Fibroblast of lung (primary cell): Measurements from ENCODE around the gene ZNF552. TPM values are rescaled to one million over a fixed set of nuclear protein-coding genes. Genes with fewer than 3 reads are reported as not detected.

Experiments
- DNase-seq, 2 donors: peaks; one replicate each; pipeline versions ENCODE4 v3.0.0 to v3.0.0-alpha.2; 2010; ENCODE audit warnings: low read depth in 2 of 2
- H2AFZ ChIP-seq: 2 replicates; pipeline ENCODE4 v1.5.1; 2012; ENCODE audit warnings: low read length, control low read depth, inconsistent platforms
- H3K27ac ChIP-seq: 2 replicates; pipeline ENCODE4 v1.5.1; 2011; ENCODE audit warnings: low read length, control low read depth; ENCODE audit not compliant: insufficient read depth
- H3K27me3 ChIP-seq: 2 replicates; pipeline ENCODE4 v1.5.1; 2011; ENCODE audit warnings: mild to moderate bottlenecking, low read length; ENCODE audit not compliant: control insufficient read depth, insufficient read depth
- H3K36me3 ChIP-seq: 2 replicates; pipeline ENCODE4 v1.5.1; 2011; ENCODE audit warnings: low read length; ENCODE audit not compliant: control insufficient read depth, insufficient read depth
- H3K4me1 ChIP-seq: 2 replicates; pipeline ENCODE4 v1.5.1; 2011; ENCODE audit warnings: low read length; ENCODE audit not compliant: control insufficient read depth, insufficient read depth; ENCODE audit errors: extremely low read depth
- H3K4me2 ChIP-seq: 2 replicates; pipeline ENCODE4 v1.5.1; 2011; ENCODE audit warnings: low read length, control low read depth; ENCODE audit not compliant: insufficient read depth; ENCODE audit errors: extremely low read depth
- H3K4me3 ChIP-seq, 4 experiments: fragments of 200-600 bp in 1 of 4; sonication (generic) in 1 of 4; replicated peaks in 1 of 4; 2 replicates each; pipeline ENCODE4 v1.5.1; 2011 to 2016; ENCODE audit warnings: low read length in 4 of 4, low read depth in 3 of 4, mild to moderate bottlenecking in 3 of 4, control low read depth in 2 of 4, inconsistent platforms in 1 of 4, mixed read lengths in 1 of 4; ENCODE audit not compliant: insufficient read depth in 1 of 4; ENCODE audit errors: control extremely low read depth in 1 of 4
- H3K79me2 ChIP-seq: 2 replicates; pipeline ENCODE4 v1.5.1; 2012; ENCODE audit warnings: mild to moderate bottlenecking, low read length, inconsistent platforms; ENCODE audit not compliant: control insufficient read depth, insufficient read depth
- H3K9ac ChIP-seq: 2 replicates; pipeline ENCODE4 v1.5.1; 2011; ENCODE audit warnings: mild to moderate bottlenecking, low read length, control low read depth; ENCODE audit not compliant: insufficient read depth
- H3K9me3 ChIP-seq: 2 replicates; pipeline ENCODE4 v1.5.1; 2012; ENCODE audit warnings: low read depth, low read length; ENCODE audit not compliant: control insufficient read depth, insufficient read depth
- H4K20me1 ChIP-seq: 2 replicates; pipeline ENCODE4 v1.5.1; 2011; ENCODE audit warnings: low read length; ENCODE audit not compliant: control insufficient read depth, insufficient read depth; ENCODE audit errors: extremely low read depth
- EZH2 ChIP-seq: IDR thresholded peaks from 2 replicates; pipeline ENCODE4 v1.5.1; 2012; ENCODE audit warnings: low read length, control low read depth, mild to moderate bottlenecking; ENCODE audit errors: missing control alignments
- polyA plus RNA-seq, 2 donors: library from polyadenylated mRNA; depleted of rRNA in 1 of 2; stranded (reverse) in 1 of 2; unstranded in 1 of 2; fragments of >200 nt; gene quantifications; 2 replicates each; pipeline ENCODE4 v1.2.1, GENCODE V29; 2011 to 2012; ENCODE audit warnings: missing spikeins in 1 of 2
- total RNA-seq: library from RNA; depleted of rRNA; stranded (reverse); fragments of >200 nt; gene quantifications from 2 replicates; pipeline ENCODE4 v1.2.1, GENCODE V29; 2014
- TF ChIP-seq, protein P1 (sequence below), 2 donors: IDR thresholded peaks in 1 of 2; conservative IDR thresholded peaks in 1 of 2; 1 replicate in 1 of 2; 2 replicates in 1 of 2; pipeline ENCODE4 v1.5.1; 2011 to 2012; ENCODE audit warnings: low read length in 2 of 2, control low read depth in 1 of 2, inconsistent platforms in 1 of 2, low read depth in 1 of 2, mild to moderate bottlenecking in 1 of 2

ZNF552 gene
- total and polyA plus RNA-seq, 2 donors (not counting 1 experiment from before 2014, with no cell fraction given): 1.9 to 3.8 TPM

GRCh38 chr19:57803594-57804325 lies 11.0 kb downstream of the ZNF552 start:
- Histone ChIP-seq H3K9ac (peak overlapping the region; percentile 53), H3K27ac (peak overlapping the region; percentile 85), H3K9me3 (no peaks in the 10 kb centered on the region), H4K20me1 (no peaks in the 10 kb centered on the region), H3K27me3 (no peaks in the 10 kb centered on the region), H3K79me2 (no peaks in the 10 kb centered on the region), H3K4me1 (no peaks in the 10 kb centered on the region), H3K36me3 (no peaks in the 10 kb centered on the region), H2AFZ (peak overlapping the region; percentile 73), H3K4me3 (peak overlapping the region; percentile 65 to 81 (median 70)), H3K4me2 (peak overlapping the region; percentile 96)
- peak; percentile 58 to 99 for DNase-seq
- TF ChIP-seq, protein P1, sequence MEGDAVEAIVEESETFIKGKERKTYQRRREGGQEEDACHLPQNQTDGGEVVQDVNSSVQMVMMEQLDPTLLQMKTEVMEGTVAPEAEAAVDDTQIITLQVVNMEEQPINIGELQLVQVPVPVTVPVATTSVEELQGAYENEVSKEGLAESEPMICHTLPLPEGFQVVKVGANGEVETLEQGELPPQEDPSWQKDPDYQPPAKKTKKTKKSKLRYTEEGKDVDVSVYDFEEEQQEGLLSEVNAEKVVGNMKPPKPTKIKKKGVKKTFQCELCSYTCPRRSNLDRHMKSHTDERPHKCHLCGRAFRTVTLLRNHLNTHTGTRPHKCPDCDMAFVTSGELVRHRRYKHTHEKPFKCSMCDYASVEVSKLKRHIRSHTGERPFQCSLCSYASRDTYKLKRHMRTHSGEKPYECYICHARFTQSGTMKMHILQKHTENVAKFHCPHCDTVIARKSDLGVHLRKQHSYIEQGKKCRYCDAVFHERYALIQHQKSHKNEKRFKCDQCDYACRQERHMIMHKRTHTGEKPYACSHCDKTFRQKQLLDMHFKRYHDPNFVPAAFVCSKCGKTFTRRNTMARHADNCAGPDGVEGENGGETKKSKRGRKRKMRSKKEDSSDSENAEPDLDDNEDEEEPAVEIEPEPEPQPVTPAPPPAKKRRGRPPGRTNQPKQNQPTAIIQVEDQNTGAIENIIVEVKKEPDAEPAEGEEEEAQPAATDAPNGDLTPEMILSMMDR (conservative IDR thresholded peaks at IDR 0.05 in 1 of 2, IDR thresholded peaks at IDR 0.05 in 1 of 2; ENCODE audit: low read depth in 1 of 2, low read length in 2 of 2): no peak
- TF ChIP-seq EZH2: no peak

- H3K27me3 ChIP-seq: no peaks in the 10 kb centered on the region
- H3K9me3 ChIP-seq: no peaks in the 10 kb centered on the region
- peak overlapping the region; percentile 65 to 81 (median 70) for H3K4me3 ChIP-seq
- no peaks in the 10 kb centered on the region for H3K36me3 ChIP-seq
- peak overlapping the region; percentile 53 for H3K9ac ChIP-seq
- H2AFZ ChIP-seq: no peak overlapping the region
- H4K20me1 ChIP-seq: no peaks in the 10 kb centered on the region
- H3K4me1 ChIP-seq: no peaks in the 10 kb centered on the region
- no peaks in the 10 kb centered on the region for H3K79me2 ChIP-seq
- H3K27ac ChIP-seq: peak overlapping the region; percentile 85
- no peak for DNase-seq
- TF ChIP-seq, protein P1 (conservative IDR thresholded peaks at IDR 0.05 in 1 of 2, IDR thresholded peaks at IDR 0.05 in 1 of 2; ENCODE audit: low read depth in 1 of 2, low read length in 2 of 2): no peak
- no peak for TF ChIP-seq EZH2
- H3K4me2 ChIP-seq: peak overlapping the region; percentile 96
These were observed 11.5 kb downstream of the ZNF552 start for GRCh38 chr19:57803265-57803593.

DNA sequence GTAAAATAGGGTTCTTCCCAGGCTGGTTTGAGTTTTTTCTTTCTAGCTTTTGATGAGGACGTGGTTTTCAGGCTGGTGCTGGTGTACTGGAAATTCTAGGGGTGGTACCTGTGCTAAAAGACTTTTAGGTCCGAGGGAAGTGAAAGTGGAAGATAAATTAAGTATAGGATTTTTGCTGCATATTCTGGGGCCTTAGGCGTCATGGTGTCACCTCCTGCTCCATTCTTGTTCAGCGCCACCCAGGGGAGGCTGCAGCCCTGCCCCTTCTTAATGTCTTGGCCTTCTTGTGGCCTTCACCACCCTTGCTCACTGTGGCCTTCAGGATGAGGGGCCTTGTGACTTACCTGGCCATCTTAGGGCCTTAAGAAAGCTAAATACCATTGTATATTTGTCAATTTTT lies 12.4 kb downstream of the ZNF552 start:
- Histone ChIP-seq H4K20me1 (no peaks in the 10 kb centered on the region), H3K4me3 (no peak overlapping the region), H3K9ac (no peak overlapping the region), H3K4me2 (no peak overlapping the region), H3K9me3 (no peaks in the 10 kb centered on the region), H3K27ac (no peak overlapping the region), H3K79me2 (no peaks in the 10 kb centered on the region), H3K27me3 (no peaks in the 10 kb centered on the region), H3K4me1 (no peaks in the 10 kb centered on the region), H2AFZ (no peak overlapping the region), H3K36me3 (no peaks in the 10 kb centered on the region)
- no peak for TF ChIP-seq EZH2
- TF ChIP-seq, protein P1 (conservative IDR thresholded peaks at IDR 0.05 in 1 of 2, IDR thresholded peaks at IDR 0.05 in 1 of 2; ENCODE audit: low read depth in 1 of 2, low read length in 2 of 2): no peak
- DNase-seq: no peak
